C4-2B (cell line): Measurements from ENCODE around the gene SAMD4B.

Experiments
- H3K27ac ChIP-seq: fragments of 450-650 bp; 2 replicates; pipeline ENCODE4 v1.5.1; 2017
- CTCF ChIP-seq: fragments of 450-650 bp; conservative IDR thresholded peaks from 2 replicates; pipeline ENCODE4 v1.5.1; 2017; ENCODE audit warnings: mild to moderate bottlenecking
- ZFX ChIP-seq: fragments of 450-650 bp; IDR thresholded peaks from 2 replicates; pipeline ENCODE4 v1.6.1; 2017

Gene SAMD4B

GRCh38 chr19:39398297-39398864 is 56.2 kb downstream of the SAMD4B start:
- no peak for TF ChIP-seq ZFX
- TF ChIP-seq CTCF = no peak

GRCh38 chr19:39399668-39400050 is 57.4 kb downstream of the SAMD4B start:
- TF ChIP-seq ZFX = no peak
- no peak for TF ChIP-seq CTCF
- no peak overlapping the region for H3K27ac ChIP-seq

More at GRCh38 chr19:39398297-39398864, 56.2 kb downstream of the SAMD4B start:
- no peak overlapping the region for H3K27ac ChIP-seq

GRCh38 chr19:39400061-39400460 is 57.8 kb downstream of the SAMD4B start:
- no peak for TF ChIP-seq ZFX
- TF ChIP-seq CTCF = no peak
- no peak overlapping the region for H3K27ac ChIP-seq

- TF ChIP-seq ZFX = no peak
- TF ChIP-seq CTCF = no peak
- H3K27ac ChIP-seq = peak overlapping the region; percentile 90; the same call in 1 of the 2 replicates
These were observed 58.9 kb downstream of the SAMD4B start for GRCh38 chr19:39401070-39401548.

- no peak for TF ChIP-seq CTCF
- no peak for TF ChIP-seq ZFX
- peak overlapping the region; percentile 90 for H3K27ac ChIP-seq
These were observed 59.5 kb downstream of the SAMD4B start for GRCh38 chr19:39401549-39402345.

GRCh38 chr19:39402346-39403300 is 60.4 kb downstream of the SAMD4B start:
- H3K27ac ChIP-seq = peak overlapping the region; percentile 90
- TF ChIP-seq CTCF (no peak), ZFX (no peak; the same call in 1 of the 2 replicates)
